ENCODE data around the gene HS3ST3B1. TPM values are rescaled to one million over a fixed set of nuclear protein-coding genes. Genes with fewer than 3 reads are reported as not detected.

Gene HS3ST3B1
- total and polyA plus RNA-seq, 7 experiments from 2014 or later = 7.9 to 40.7 (median 12.2) TPM

GRCh38 chr17:14331225-14331981, 30.5 kb downstream of the HS3ST3B1 start:
- H3K27ac Mint-ChIP-seq = peak overlapping the region in 7 of 9 donors; percentile 21 to 83 (median 55)

GRCh38 chr17:14331982-14332298, 31.1 kb downstream of the HS3ST3B1 start:
- peaks cover 0 to 20% (median 10%) of the 10 kb centered on the region in 5 donors for H3K36me3 Mint-ChIP-seq
- DNase-seq = no peak
- no peaks in the 10 kb centered on the region for H3K9me3 Mint-ChIP-seq
- POLR2A ChIA-PET = no interaction called here
- ATAC-seq = no peak
- H3K4me1 Mint-ChIP-seq = peaks cover 70 to 98% (median 94%) of the 10 kb centered on the region in 7 donors
- H3K4me3 Mint-ChIP-seq = peak overlapping the region in 1 of 10 donors; percentile 17
- peak overlapping the region in 7 of 9 donors; percentile 4 to 83 (median 49) for H3K27ac Mint-ChIP-seq
- Histone ChIP-seq H3K9me3 (ENCODE audit: control insufficient read depth in 2 of 3, low read length in 3 of 3) (no peaks in the 10 kb centered on the region), H3K27me3 (ENCODE audit: control insufficient read depth in 2 of 2, insufficient read depth in 2 of 2, low read length in 2 of 2) (no peaks in the 10 kb centered on the region), H3K4me1 (ENCODE audit: control insufficient read depth in 2 of 2, insufficient read depth in 2 of 2, low read length in 2 of 2) (peaks cover 13 to 52% of the 10 kb centered on the region in 2 donors), H3K4me3 (ENCODE audit: low read length) (no peak overlapping the region), H3K27ac (ENCODE audit: low read depth, low read length) (no peak overlapping the region), H3K36me3 (ENCODE audit: control insufficient read depth in 2 of 3, insufficient read depth in 3 of 3, low read length in 3 of 3) (no peaks in the 10 kb centered on the region)
- no peaks in the 10 kb centered on the region for H3K27me3 Mint-ChIP-seq
- CTCF ChIA-PET = no interaction called here
- intact Hi-C loops (cut with micrococcal nuclease) = no loop called here

More at GRCh38 chr17:14331225-14331981, 30.5 kb downstream of the HS3ST3B1 start:
- no peaks in the 10 kb centered on the region for H3K27me3 ChIP-seq (ENCODE audit: control insufficient read depth in 2 of 2, insufficient read depth in 2 of 2, low read length in 2 of 2)
- peaks cover 66 to 98% (median 92%) of the 10 kb centered on the region in 7 donors for H3K4me1 Mint-ChIP-seq
- H3K36me3 ChIP-seq (ENCODE audit: control insufficient read depth in 2 of 3, insufficient read depth in 3 of 3, low read length in 3 of 3) = no peaks in the 10 kb centered on the region
- no peaks in the 10 kb centered on the region for H3K9me3 ChIP-seq (ENCODE audit: control insufficient read depth in 2 of 3, low read length in 3 of 3)
- H3K36me3 Mint-ChIP-seq = peaks cover 0 to 23% (median 13%) of the 10 kb centered on the region in 5 donors
- no peak overlapping the region for H3K4me3 ChIP-seq (ENCODE audit: low read length)
- ChIA-PET POLR2A (interaction anchor here (0.8 to 1.0 kb wide), 2 partner anchors 11 to 68 kb away, joined by 3 read pairs; no protein-coding TSS in a partner anchor), CTCF (interaction anchor here (1.1 to 1.2 kb wide), 2 partner anchors 10 to 16 kb away, joined by 3 read pairs; no protein-coding TSS in a partner anchor)
- intact Hi-C loops (cut with micrococcal nuclease) = no loop called here
- H3K27me3 Mint-ChIP-seq = no peaks in the 10 kb centered on the region
- peak overlapping the region in 3 of 10 donors; percentile 17 to 52 (median 33) for H3K4me3 Mint-ChIP-seq
- H3K27ac ChIP-seq (ENCODE audit: low read depth, low read length) = no peak overlapping the region
- peaks cover 13 to 52% of the 10 kb centered on the region in 2 donors for H3K4me1 ChIP-seq (ENCODE audit: control insufficient read depth in 2 of 2, insufficient read depth in 2 of 2, low read length in 2 of 2)
- H3K9me3 Mint-ChIP-seq = no peaks in the 10 kb centered on the region
- no peak for DNase-seq
- ATAC-seq = no peak

DNA sequence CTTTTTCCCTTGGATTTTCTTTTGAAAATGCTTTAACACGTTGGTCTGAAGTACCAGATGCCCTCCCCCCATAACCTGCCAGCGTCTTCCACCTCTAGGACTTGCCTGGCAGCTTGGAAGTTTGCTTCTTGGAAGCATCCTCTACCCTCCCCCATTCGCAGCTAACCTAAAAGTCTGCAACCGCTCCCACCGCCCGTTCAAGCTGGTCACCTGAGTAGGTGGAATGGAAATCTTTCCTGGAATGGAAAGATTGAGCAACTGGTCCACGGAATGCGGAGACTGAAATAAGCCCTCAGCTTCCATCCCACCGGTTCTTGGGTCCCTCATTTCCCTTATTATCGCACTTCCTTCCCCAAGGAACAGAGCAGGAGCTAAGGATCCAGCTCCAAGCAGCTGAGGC, 31.4 kb downstream of the HS3ST3B1 start:
- intact Hi-C loops (cut with micrococcal nuclease) = no loop called here
- peak overlapping the region in 3 of 9 donors; percentile 47 to 83 (median 56) for H3K27ac Mint-ChIP-seq
- Histone ChIP-seq H3K4me3 (ENCODE audit: low read length) (no peak overlapping the region), H3K27me3 (ENCODE audit: control insufficient read depth in 2 of 2, insufficient read depth in 2 of 2, low read length in 2 of 2) (no peaks in the 10 kb centered on the region), H3K9me3 (ENCODE audit: control insufficient read depth in 2 of 3, low read length in 3 of 3) (no peaks in the 10 kb centered on the region), H3K27ac (ENCODE audit: low read depth, low read length) (no peak overlapping the region), H3K36me3 (ENCODE audit: control insufficient read depth in 2 of 3, insufficient read depth in 3 of 3, low read length in 3 of 3) (no peaks in the 10 kb centered on the region), H3K4me1 (ENCODE audit: control insufficient read depth in 2 of 2, insufficient read depth in 2 of 2, low read length in 2 of 2) (peaks cover 13 to 52% of the 10 kb centered on the region in 2 donors)
- no peaks in the 10 kb centered on the region for H3K27me3 Mint-ChIP-seq
- ChIA-PET POLR2A (no interaction called here), CTCF (interaction anchor here (0.7 kb wide), 1 partner anchor 708 kb away, joined by 4 read pairs; no protein-coding TSS in a partner anchor)
- H3K4me3 Mint-ChIP-seq = peak overlapping the region in 3 of 10 donors; percentile 16 to 35 (median 29)
- no peaks in the 10 kb centered on the region for H3K9me3 Mint-ChIP-seq
- ATAC-seq = no peak
- peaks cover 71 to 98% (median 94%) of the 10 kb centered on the region in 7 donors for H3K4me1 Mint-ChIP-seq
- no peak for DNase-seq
- H3K36me3 Mint-ChIP-seq = peaks cover 0 to 17% (median 6%) of the 10 kb centered on the region in 5 donors

- no peak overlapping the region for H3K4me3 ChIP-seq (ENCODE audit: low read length)
- no peak for ATAC-seq
- Mint-ChIP-seq H3K4me1 (peaks cover 67 to 98% (median 89%) of the 10 kb centered on the region in 7 donors), H3K27me3 (no peaks in the 10 kb centered on the region), H3K36me3 (peaks cover 0 to 17% (median 7%) of the 10 kb centered on the region in 5 donors), H3K4me3 (peak overlapping the region in 4 of 10 donors; percentile 11 to 54 (median 36)), H3K27ac (peak overlapping the region in 5 of 9 donors; percentile 46 to 76 (median 62)), H3K9me3 (no peaks in the 10 kb centered on the region)
- no peaks in the 10 kb centered on the region for H3K9me3 ChIP-seq (ENCODE audit: control insufficient read depth in 2 of 3, low read length in 3 of 3)
- peaks cover 13 to 53% of the 10 kb centered on the region in 2 donors for H3K4me1 ChIP-seq (ENCODE audit: control insufficient read depth in 2 of 2, insufficient read depth in 2 of 2, low read length in 2 of 2)
- intact Hi-C loops (cut with micrococcal nuclease) = no loop called here
- DNase-seq = no peak
- no peak overlapping the region for H3K27ac ChIP-seq (ENCODE audit: low read depth, low read length)
- ChIA-PET CTCF (no interaction called here), POLR2A (no interaction called here)
- no peaks in the 10 kb centered on the region for H3K27me3 ChIP-seq (ENCODE audit: control insufficient read depth in 2 of 2, insufficient read depth in 2 of 2, low read length in 2 of 2)
- H3K36me3 ChIP-seq (ENCODE audit: control insufficient read depth in 2 of 3, insufficient read depth in 3 of 3, low read length in 3 of 3) = no peaks in the 10 kb centered on the region
Observed at GRCh38 chr17:14333506-14333905, 32.6 kb downstream of the HS3ST3B1 start.

GRCh38 chr17:14334276-14334840, 33.5 kb downstream of the HS3ST3B1 start:
- Histone ChIP-seq H3K36me3 (ENCODE audit: control insufficient read depth in 2 of 3, insufficient read depth in 3 of 3, low read length in 3 of 3) (no peaks in the 10 kb centered on the region), H3K9me3 (ENCODE audit: control insufficient read depth in 2 of 3, low read length in 3 of 3) (no peaks in the 10 kb centered on the region), H3K27ac (ENCODE audit: low read depth, low read length) (no peak overlapping the region), H3K4me1 (ENCODE audit: control insufficient read depth in 2 of 2, insufficient read depth in 2 of 2, low read length in 2 of 2) (peaks cover 13 to 49% of the 10 kb centered on the region in 2 donors), H3K27me3 (ENCODE audit: control insufficient read depth in 2 of 2, insufficient read depth in 2 of 2, low read length in 2 of 2) (no peaks in the 10 kb centered on the region), H3K4me3 (ENCODE audit: low read length) (no peak overlapping the region)
- no peak for DNase-seq
- peak overlapping the region in 8 of 9 donors; percentile 47 to 87 (median 75) for H3K27ac Mint-ChIP-seq
- POLR2A ChIA-PET = no interaction called here
- peaks cover 64 to 98% (median 89%) of the 10 kb centered on the region in 7 donors for H3K4me1 Mint-ChIP-seq
- no peaks in the 10 kb centered on the region for H3K27me3 Mint-ChIP-seq
- H3K9me3 Mint-ChIP-seq = no peaks in the 10 kb centered on the region
- peaks cover 0 to 23% (median 13%) of the 10 kb centered on the region in 5 donors for H3K36me3 Mint-ChIP-seq
- peak overlapping the region in 6 of 10 donors; percentile 1 to 57 (median 18) for H3K4me3 Mint-ChIP-seq
- CTCF ChIA-PET = no interaction called here
- intact Hi-C loops (cut with micrococcal nuclease) = no loop called here
- peak; percentile 54 for ATAC-seq

DNA sequence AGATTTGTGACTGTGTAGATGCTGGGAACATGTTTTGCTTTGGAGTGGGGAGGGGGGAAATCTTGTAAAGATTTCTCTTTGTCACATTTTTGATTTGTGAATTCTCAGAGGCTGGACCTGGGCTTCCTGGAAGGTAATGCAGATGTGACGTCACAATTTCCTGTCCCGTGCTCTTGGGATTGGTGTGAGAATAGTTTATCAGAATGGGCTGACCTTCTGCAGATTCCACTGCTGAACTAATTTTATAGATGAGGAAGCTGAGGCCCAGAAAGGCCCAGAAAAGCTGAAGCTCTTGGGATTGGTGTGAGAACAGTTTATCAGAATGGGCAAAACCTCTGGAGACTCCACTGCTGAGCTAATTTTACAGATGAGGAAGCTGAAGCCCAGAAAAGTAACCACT, 34.0 kb downstream of the HS3ST3B1 start:
- Mint-ChIP-seq H3K27ac (peak overlapping the region in 8 of 9 donors; percentile 47 to 92 (median 75)), H3K9me3 (no peaks in the 10 kb centered on the region), H3K27me3 (no peaks in the 10 kb centered on the region), H3K36me3 (peaks cover 0 to 23% (median 17%) of the 10 kb centered on the region in 5 donors), H3K4me1 (peaks cover 66 to 98% (median 89%) of the 10 kb centered on the region in 7 donors), H3K4me3 (peak overlapping the region in 6 of 10 donors; percentile 9 to 38 (median 24))
- DNase-seq = no peak
- H3K27ac ChIP-seq (ENCODE audit: low read depth, low read length) = no peak overlapping the region
- H3K36me3 ChIP-seq (ENCODE audit: control insufficient read depth in 2 of 3, insufficient read depth in 3 of 3, low read length in 3 of 3) = no peaks in the 10 kb centered on the region
- H3K4me3 ChIP-seq (ENCODE audit: low read length) = no peak overlapping the region
- no peak for ATAC-seq
- intact Hi-C loops (cut with micrococcal nuclease) = no loop called here
- ChIA-PET CTCF (no interaction called here), POLR2A (no interaction called here)
- H3K9me3 ChIP-seq (ENCODE audit: control insufficient read depth in 2 of 3, low read length in 3 of 3) = no peaks in the 10 kb centered on the region
- no peaks in the 10 kb centered on the region for H3K27me3 ChIP-seq (ENCODE audit: control insufficient read depth in 2 of 2, insufficient read depth in 2 of 2, low read length in 2 of 2)
- peaks cover 13 to 49% of the 10 kb centered on the region in 2 donors for H3K4me1 ChIP-seq (ENCODE audit: control insufficient read depth in 2 of 2, insufficient read depth in 2 of 2, low read length in 2 of 2)
